ENCODE results near the gene USP32. TPM values are rescaled to one million over a fixed set of nuclear protein-coding genes. Genes with fewer than 3 reads are reported as not detected.

The USP32 gene
- total RNA-seq, 1 experiment from 2014 or later, result 73.5 TPM

DNA sequence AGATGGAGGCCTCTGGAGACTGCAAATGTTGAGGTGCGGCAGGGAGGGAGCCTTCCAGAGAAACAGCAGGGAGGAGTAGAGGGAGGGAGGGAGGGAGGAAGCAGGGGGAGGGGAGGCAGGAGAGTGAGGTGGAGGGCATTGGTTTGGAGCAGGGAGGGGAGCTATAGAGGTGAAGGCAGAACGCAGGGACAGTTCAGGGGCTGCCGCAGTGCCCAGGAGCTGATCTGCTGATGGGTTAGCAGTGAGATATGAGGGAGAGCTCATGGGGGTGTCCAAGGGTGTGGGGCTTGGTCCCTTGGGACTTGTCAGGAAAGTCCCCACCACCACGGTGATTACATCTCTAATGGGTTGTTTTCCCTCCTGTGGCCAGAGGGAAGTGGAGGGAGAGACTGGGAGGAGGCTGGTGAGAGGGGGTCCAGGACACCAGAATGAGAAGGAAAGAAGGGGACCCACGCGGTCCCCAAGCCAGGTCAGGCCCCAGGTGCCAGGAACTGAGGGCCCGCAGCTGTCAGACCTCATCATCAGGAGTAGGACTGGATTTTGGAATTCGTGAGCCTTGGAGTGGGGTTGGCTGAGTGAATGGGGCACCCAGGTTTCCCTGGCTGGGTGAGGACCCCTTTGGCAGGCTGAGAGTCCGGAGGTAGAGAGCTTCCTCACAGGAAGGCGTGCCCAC lies 231.0 kb downstream of the USP32 start:
- Histone ChIP-seq H2BK15ac (ENCODE audit: low read depth, low read length) (no peak overlapping the region), H3K4me2 (ENCODE audit: insufficient read depth, insufficient read length, low read length) (peak overlapping the region; percentile 13), H3K4me1 (ENCODE audit: insufficient read depth, low read length) (peaks cover 10% of the 10 kb centered on the region; the same call in 1 of the 2 replicates), H3K9me3 (ENCODE audit: control insufficient read depth, low read depth, low read length) (no peaks in the 10 kb centered on the region), H4K8ac (replicated peaks; ENCODE audit: insufficient read length, low read depth, low read length) (no peak overlapping the region), H2BK20ac (ENCODE audit: low read depth, low read length, poor library complexity, severe bottlenecking) (peak overlapping the region; percentile 79), H4K91ac (ENCODE audit: insufficient read length, low read depth, low read length) (no peak overlapping the region), H3K79me2 (ENCODE audit: insufficient read depth, low read length) (no peaks in the 10 kb centered on the region), H2BK5ac (ENCODE audit: insufficient read length, low read length) (no peak overlapping the region), H4K5ac (ENCODE audit: insufficient read length, low read depth, low read length) (no peak overlapping the region), H3K18ac (ENCODE audit: insufficient read length, low read depth, low read length) (peak overlapping the region; percentile 53), H2BK12ac (ENCODE audit: insufficient read length, low read depth, low read length) (no peak overlapping the region), H3K27me3 (ENCODE audit: insufficient read depth, low read length) (no peaks in the 10 kb centered on the region), H3K79me1 (ENCODE audit: insufficient read depth, low read depth, low read length, poor library complexity, severe bottlenecking) (no peaks in the 10 kb centered on the region), H3K4ac (ENCODE audit: low read depth, low read length) (no peak overlapping the region; the same call in 1 of the 2 replicates), H3K23ac (ENCODE audit: insufficient read length, low read depth, low read length) (no peak overlapping the region), H3T11ph (ENCODE audit: low read length) (no peak overlapping the region), H2AFZ (ENCODE audit: low read length) (no peak overlapping the region), H3K9ac (ENCODE audit: extremely low read depth, insufficient read length, low read length) (no peak overlapping the region), H2BK120ac (ENCODE audit: low read depth, low read length, poor library complexity, severe bottlenecking) (no peak overlapping the region), H2AK5ac (ENCODE audit: insufficient read length, low read length) (no peak overlapping the region), H3K27ac (ENCODE audit: insufficient read length, low read depth, low read length) (no peak overlapping the region), H3K23me2 (ENCODE audit: insufficient read length, low read depth, low read length, poor library complexity, severe bottlenecking) (no peaks in the 10 kb centered on the region), H3K14ac (ENCODE audit: insufficient read depth, low read length) (peak overlapping the region; percentile 41), H3K56ac (ENCODE audit: insufficient read length, low read depth, low read length) (no peak overlapping the region), H4K20me1 (ENCODE audit: control insufficient read depth, insufficient read depth, insufficient read length) (peaks cover 2% of the 10 kb centered on the region)
- Mint-ChIP-seq H3K4me1 (peaks cover 56 to 80% of the 10 kb centered on the region in 2 experiments), H3K36me3 (ENCODE audit: insufficient read depth in 1 of 3, low read depth in 3 of 3) (no peaks in the 10 kb centered on the region), H3K4me3 (peak overlapping the region; percentile 45 to 55), H3K27ac (peak overlapping the region; percentile 53 to 94 (median 87); a peak in 6 of 7 replicates), H3K9me3 (no peaks in the 10 kb centered on the region), H3K27me3 (ENCODE audit: low read depth) (peaks cover 28% of the 10 kb centered on the region)
- WGBS (ENCODE audit: extremely low coverage, insufficient read length, low lambda C conversion rate), result no CpG with 5 or more reads among the region's 10 CpGs
- TF ChIP-seq, protein P1, sequence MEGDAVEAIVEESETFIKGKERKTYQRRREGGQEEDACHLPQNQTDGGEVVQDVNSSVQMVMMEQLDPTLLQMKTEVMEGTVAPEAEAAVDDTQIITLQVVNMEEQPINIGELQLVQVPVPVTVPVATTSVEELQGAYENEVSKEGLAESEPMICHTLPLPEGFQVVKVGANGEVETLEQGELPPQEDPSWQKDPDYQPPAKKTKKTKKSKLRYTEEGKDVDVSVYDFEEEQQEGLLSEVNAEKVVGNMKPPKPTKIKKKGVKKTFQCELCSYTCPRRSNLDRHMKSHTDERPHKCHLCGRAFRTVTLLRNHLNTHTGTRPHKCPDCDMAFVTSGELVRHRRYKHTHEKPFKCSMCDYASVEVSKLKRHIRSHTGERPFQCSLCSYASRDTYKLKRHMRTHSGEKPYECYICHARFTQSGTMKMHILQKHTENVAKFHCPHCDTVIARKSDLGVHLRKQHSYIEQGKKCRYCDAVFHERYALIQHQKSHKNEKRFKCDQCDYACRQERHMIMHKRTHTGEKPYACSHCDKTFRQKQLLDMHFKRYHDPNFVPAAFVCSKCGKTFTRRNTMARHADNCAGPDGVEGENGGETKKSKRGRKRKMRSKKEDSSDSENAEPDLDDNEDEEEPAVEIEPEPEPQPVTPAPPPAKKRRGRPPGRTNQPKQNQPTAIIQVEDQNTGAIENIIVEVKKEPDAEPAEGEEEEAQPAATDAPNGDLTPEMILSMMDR (conservative IDR thresholded peaks at IDR 0.05), result no peak
- DNase-seq, result peak; percentile 77
